ENCODE measurements around the gene PAX3.

Gene PAX3

GRCh38 chr2:222241128-222241870 is 57.5 kb downstream of the PAX3 start:
- no peak for DNase-seq (ENCODE audit: extremely low spot score)
- POLR2A ChIA-PET = interaction anchor here (2.3 kb wide), 1 partner anchor 58 kb away, joined by 7 read pairs; the partner anchor contains the start of gene PAX3
- CTCF ChIA-PET = no interaction called here
- TF ChIP-seq SUZ12 (IDR thresholded peaks at IDR 0.05) (no peak), ARNT (IDR thresholded peaks at IDR 0.05) (no peak), L3MBTL2 (conservative IDR thresholded peaks at IDR 0.05) (no peak), NFRKB (IDR thresholded peaks at IDR 0.05) (no peak), BHLHE40 (IDR thresholded peaks at IDR 0.05; ENCODE audit: borderline replicate concordance) (no peak), ZNF384 (IDR thresholded peaks at IDR 0.05) (no peak), ELF4 (IDR thresholded peaks at IDR 0.05) (no peak), PKNOX1 (IDR thresholded peaks at IDR 0.05) (no peak), SP1 (IDR thresholded peaks at IDR 0.05) (no peak), HDGF (IDR thresholded peaks at IDR 0.05; ENCODE audit: borderline replicate concordance) (no peak), FOXM1 (IDR thresholded peaks at IDR 0.05; ENCODE audit: borderline replicate concordance) (no peak), FOXA1 (IDR thresholded peaks at IDR 0.05) (no peak), CTBP1 (IDR thresholded peaks at IDR 0.05; ENCODE audit: borderline replicate concordance) (no peak), LEF1 (IDR thresholded peaks at IDR 0.05; ENCODE audit: borderline replicate concordance) (no peak)

- POLR2A ChIA-PET = no interaction called here
- no peak for DNase-seq (ENCODE audit: extremely low spot score)
- no peak for TF ChIP-seq ELF4 (IDR thresholded peaks at IDR 0.05)
- TF ChIP-seq NFRKB (IDR thresholded peaks at IDR 0.05) = no peak
- TF ChIP-seq ARNT (IDR thresholded peaks at IDR 0.05) = no peak
- no peak for TF ChIP-seq TARDBP (IDR thresholded peaks at IDR 0.05)
- no peak for TF ChIP-seq BHLHE40 (IDR thresholded peaks at IDR 0.05; ENCODE audit: borderline replicate concordance)
- no peak for TF ChIP-seq SUZ12 (IDR thresholded peaks at IDR 0.05)
- no peak for TF ChIP-seq FOXK2 (IDR thresholded peaks at IDR 0.05)
- no peak for TF ChIP-seq FOXA1 (IDR thresholded peaks at IDR 0.05)
- no peak for TF ChIP-seq L3MBTL2 (conservative IDR thresholded peaks at IDR 0.05)
- no peak for TF ChIP-seq HDGF (IDR thresholded peaks at IDR 0.05; ENCODE audit: borderline replicate concordance)
- TF ChIP-seq SP1 (IDR thresholded peaks at IDR 0.05) = no peak
- no peak for TF ChIP-seq PKNOX1 (IDR thresholded peaks at IDR 0.05)
- TF ChIP-seq ZNF384 (IDR thresholded peaks at IDR 0.05) = no peak
- no peak for TF ChIP-seq LEF1 (IDR thresholded peaks at IDR 0.05; ENCODE audit: borderline replicate concordance)
- TF ChIP-seq FOXM1 (IDR thresholded peaks at IDR 0.05; ENCODE audit: borderline replicate concordance) = no peak
- CTCF ChIA-PET = no interaction called here
Observed at GRCh38 chr2:222240676-222241049, 58.1 kb downstream of the PAX3 start.

GRCh38 chr2:222239945-222240675 is 58.7 kb downstream of the PAX3 start:
- ChIA-PET CTCF (interaction anchor here (0.6 kb wide), 1 partner anchor 12 kb away, joined by 3 read pairs; no protein-coding TSS in a partner anchor), POLR2A (no interaction called here)

GRCh38 chr2:222239091-222239490 is 59.7 kb downstream of the PAX3 start:
- no peak for TF ChIP-seq BHLHE40 (IDR thresholded peaks at IDR 0.05; ENCODE audit: borderline replicate concordance)
- TF ChIP-seq FOXK2 (IDR thresholded peaks at IDR 0.05) = no peak
- no peak for TF ChIP-seq CTBP1 (IDR thresholded peaks at IDR 0.05; ENCODE audit: borderline replicate concordance)
- no peak for TF ChIP-seq ELF4 (IDR thresholded peaks at IDR 0.05)
- TF ChIP-seq LEF1 (IDR thresholded peaks at IDR 0.05; ENCODE audit: borderline replicate concordance) = no peak
- TF ChIP-seq TARDBP (IDR thresholded peaks at IDR 0.05) = no peak
- TF ChIP-seq NFRKB (IDR thresholded peaks at IDR 0.05) = no peak
- no peak for TF ChIP-seq ZNF384 (IDR thresholded peaks at IDR 0.05)
- TF ChIP-seq L3MBTL2 (conservative IDR thresholded peaks at IDR 0.05) = no peak
- TF ChIP-seq FOXA1 (IDR thresholded peaks at IDR 0.05) = no peak
- TF ChIP-seq HDGF (IDR thresholded peaks at IDR 0.05; ENCODE audit: borderline replicate concordance) = no peak
- no peak for TF ChIP-seq SP1 (IDR thresholded peaks at IDR 0.05)
- TF ChIP-seq FOXM1 (IDR thresholded peaks at IDR 0.05; ENCODE audit: borderline replicate concordance) = no peak
- ChIA-PET POLR2A (no interaction called here), CTCF (no interaction called here)

More at GRCh38 chr2:222239945-222240675, 58.7 kb downstream of the PAX3 start:
- DNase-seq (ENCODE audit: extremely low spot score) = peak; percentile 38
- TF ChIP-seq SP1 (IDR thresholded peaks at IDR 0.05) (no peak), L3MBTL2 (conservative IDR thresholded peaks at IDR 0.05) (peak; percentile 50)

GRCh38 chr2:222238072-222238471 is 60.7 kb downstream of the PAX3 start:
- CTCF ChIA-PET = no interaction called here
- DNase-seq (ENCODE audit: extremely low spot score) = no peak
- POLR2A ChIA-PET = no interaction called here
- TF ChIP-seq SUZ12 (IDR thresholded peaks at IDR 0.05) (no peak), FOXK2 (IDR thresholded peaks at IDR 0.05) (no peak)

More at GRCh38 chr2:222239091-222239490, 59.7 kb downstream of the PAX3 start:
- DNase-seq (ENCODE audit: extremely low spot score) = no peak

- ChIA-PET POLR2A (no interaction called here), CTCF (no interaction called here)
- TF ChIP-seq FOXA1 (IDR thresholded peaks at IDR 0.05) (no peak), SUZ12 (IDR thresholded peaks at IDR 0.05) (no peak), HDGF (IDR thresholded peaks at IDR 0.05; ENCODE audit: borderline replicate concordance) (no peak)
- DNase-seq (ENCODE audit: extremely low spot score) = no peak
Observed at GRCh38 chr2:222232839-222233238, 66.0 kb downstream of the PAX3 start.

GRCh38 chr2:222232372-222232771 is 66.4 kb downstream of the PAX3 start:
- ChIA-PET CTCF (no interaction called here), POLR2A (no interaction called here)
- TF ChIP-seq FOXA1 (IDR thresholded peaks at IDR 0.05) = no peak
- no peak for TF ChIP-seq ARNT (IDR thresholded peaks at IDR 0.05)
- no peak for TF ChIP-seq ELF4 (IDR thresholded peaks at IDR 0.05)
- TF ChIP-seq FOXM1 (IDR thresholded peaks at IDR 0.05; ENCODE audit: borderline replicate concordance) = no peak
- no peak for TF ChIP-seq LEF1 (IDR thresholded peaks at IDR 0.05; ENCODE audit: borderline replicate concordance)
- no peak for TF ChIP-seq BHLHE40 (IDR thresholded peaks at IDR 0.05; ENCODE audit: borderline replicate concordance)
- no peak for DNase-seq (ENCODE audit: extremely low spot score)
